OCI-LY3 (cell line): ENCODE data around the gene PGRMC1.
"Not testable (repeated sequence)": the region's sequence is repeated elsewhere in the genome, so short reads cannot be mapped to it uniquely, and the experiment has no call there.

ENCODE experiments used
- H2AFZ ChIP-seq: fragments of 200-600, 300-600 bp; shearing (Covaris generic); 2 replicates; pipeline ENCODE4 v1.6.0; 2014; ENCODE audit warnings: antibody characterized with exemption, low read depth, low read length
- H3K27ac ChIP-seq: fragments of 200-600, 300-600 bp; sonication (generic); 2 replicates; pipeline ENCODE4 v1.5.1; 2014; ENCODE audit warnings: mild to moderate bottlenecking, low read length, moderate library complexity, mixed read lengths
- H3K27me3 ChIP-seq: fragments of 200-600, 300-600 bp; sonication (generic); 2 replicates; pipeline ENCODE4 v1.6.1; 2014; ENCODE audit warnings: low read depth, low read length, mixed read lengths
- H3K36me3 ChIP-seq: fragments of 200-600, 300-600 bp; sonication (generic); replicated peaks from 2 replicates; pipeline ENCODE3; 2014; ENCODE audit warnings: low read depth, low read length, mixed read lengths
- H3K4me1 ChIP-seq: fragments of 300-600, 200-600 bp; sonication (generic); 2 replicates; pipeline ENCODE4 v1.6.1; 2014; ENCODE audit warnings: low read length, mixed read lengths
- H3K4me2 ChIP-seq: fragments of 200-600, 300-600 bp; sonication (generic); 2 replicates; pipeline ENCODE4 v1.6.1; 2014; ENCODE audit warnings: low read length, mixed read lengths
- H3K4me3 ChIP-seq: fragments of 300-600, 200-600 bp; sonication (generic); 2 replicates; pipeline ENCODE4 v1.5.1; 2014; ENCODE audit warnings: antibody characterized with exemption, mild to moderate bottlenecking, low read length, moderate library complexity
- H3K79me2 ChIP-seq: fragments of 300-600, 200-600 bp; shearing (Covaris generic); 2 replicates; pipeline ENCODE4 v1.6.1; 2014; ENCODE audit warnings: mild to moderate bottlenecking, low read length, mixed read lengths
- H3K9ac ChIP-seq: fragments of 300-600, 200-600 bp; shearing (Covaris generic); 2 replicates; pipeline ENCODE4 v1.6.0; 2014; ENCODE audit warnings: mild to moderate bottlenecking, low read length, moderate library complexity
- H3K9me3 ChIP-seq: fragments of 200-600, 300-600 bp; shearing (Covaris generic); 2 replicates; pipeline ENCODE4 v1.6.1; 2014; ENCODE audit warnings: low read length, mixed read lengths; ENCODE audit not compliant: insufficient read depth
- H4K20me1 ChIP-seq: fragments of 200-600, 300-600 bp; sonication (generic); 2 replicates; pipeline ENCODE4 v1.6.1; 2016; ENCODE audit warnings: low read length, mixed read lengths; ENCODE audit not compliant: insufficient read depth
- EZH2phosphoT487 ChIP-seq: fragments of 200-600 bp; shearing (Covaris generic); IDR thresholded peaks from 2 replicates; pipeline ENCODE4 v1.6.1; 2018; ENCODE audit warnings: antibody characterized with exemption, mixed run types, low read depth
- TF ChIP-seq, protein P1 (sequence below): fragments of 200-600, 300-600 bp; sonication (generic); IDR thresholded peaks from 2 replicates; pipeline ENCODE4 v1.5.1; 2014; ENCODE audit warnings: antibody characterized with exemption, low read length, low read depth

The PGRMC1 gene

GRCh38 chrX:119201570-119201969 is 34.5 kb upstream of the PGRMC1 start:
- Histone ChIP-seq H3K4me1 (no peaks in the 10 kb centered on the region), H2AFZ (no peak overlapping the region), H3K9me3 (no peaks in the 10 kb centered on the region), H3K27me3 (no peaks in the 10 kb centered on the region), H3K79me2 (no peaks in the 10 kb centered on the region), H3K4me3 (no peak overlapping the region), H4K20me1 (no peaks in the 10 kb centered on the region), H3K9ac (no peak overlapping the region), H3K36me3 (no peaks in the 10 kb centered on the region), H3K27ac (no peak overlapping the region), H3K4me2 (no peak overlapping the region)
- no peak for TF ChIP-seq EZH2phosphoT487

DNA sequence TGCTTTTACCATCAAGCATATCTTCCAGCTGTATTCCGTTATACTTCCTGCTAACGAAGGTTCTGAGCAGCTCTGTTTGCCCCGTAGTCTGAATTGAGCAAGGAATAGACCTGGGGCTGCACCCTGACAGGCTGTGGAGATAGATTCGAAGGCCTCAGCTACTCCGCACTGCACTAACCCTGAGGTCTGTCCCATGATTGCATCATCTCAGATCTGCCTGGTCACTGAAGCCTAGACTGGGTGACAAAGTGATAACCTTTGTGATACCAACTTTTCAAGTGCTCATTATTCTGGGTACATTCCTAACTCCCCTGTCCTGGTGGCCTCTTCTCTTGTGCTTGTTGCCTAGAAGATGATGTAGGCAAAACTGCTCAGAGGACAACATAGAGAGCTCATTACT is 29.9 kb upstream of the PGRMC1 start:
- H3K36me3 ChIP-seq, result no peaks in the 10 kb centered on the region

DNA sequence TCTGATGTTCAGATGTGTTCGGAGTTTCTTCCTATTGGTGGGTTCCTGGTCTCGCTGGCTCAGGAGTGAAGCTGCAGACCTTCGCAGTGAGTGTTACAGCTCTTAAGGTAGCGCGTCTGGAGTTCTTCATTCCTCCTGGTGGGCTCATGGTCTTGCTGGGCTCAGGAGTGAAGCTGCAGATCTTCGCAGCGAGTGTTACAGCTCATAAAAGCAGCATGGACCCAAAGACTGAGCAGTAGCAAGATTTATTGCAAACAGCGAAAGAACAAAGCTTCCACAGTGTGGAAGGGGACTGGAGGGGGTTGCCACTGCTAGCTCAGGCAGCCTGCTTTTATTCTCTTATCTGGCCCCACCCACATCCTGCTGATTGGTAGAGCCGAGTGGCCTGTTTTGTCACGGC is 28.6 kb upstream of the PGRMC1 start:
- not testable (repeated sequence) for H3K27ac ChIP-seq, H2AFZ ChIP-seq, H3K9ac ChIP-seq, H3K36me3 ChIP-seq, H3K4me2 ChIP-seq, H3K79me2 ChIP-seq, H4K20me1 ChIP-seq, H3K27me3 ChIP-seq, H3K4me1 ChIP-seq, H3K4me3 ChIP-seq, H3K9me3 ChIP-seq

More for the DNA sequence above, 29.9 kb upstream of the PGRMC1 start:
- no peak overlapping the region for H3K4me2 ChIP-seq
- H3K79me2 ChIP-seq, result no peaks in the 10 kb centered on the region
- no peaks in the 10 kb centered on the region for H3K9me3 ChIP-seq
- H3K27me3 ChIP-seq, result no peaks in the 10 kb centered on the region
- no peaks in the 10 kb centered on the region for H3K4me1 ChIP-seq
- H2AFZ ChIP-seq, result no peak overlapping the region
- no peaks in the 10 kb centered on the region for H4K20me1 ChIP-seq
- TF ChIP-seq, protein P1, sequence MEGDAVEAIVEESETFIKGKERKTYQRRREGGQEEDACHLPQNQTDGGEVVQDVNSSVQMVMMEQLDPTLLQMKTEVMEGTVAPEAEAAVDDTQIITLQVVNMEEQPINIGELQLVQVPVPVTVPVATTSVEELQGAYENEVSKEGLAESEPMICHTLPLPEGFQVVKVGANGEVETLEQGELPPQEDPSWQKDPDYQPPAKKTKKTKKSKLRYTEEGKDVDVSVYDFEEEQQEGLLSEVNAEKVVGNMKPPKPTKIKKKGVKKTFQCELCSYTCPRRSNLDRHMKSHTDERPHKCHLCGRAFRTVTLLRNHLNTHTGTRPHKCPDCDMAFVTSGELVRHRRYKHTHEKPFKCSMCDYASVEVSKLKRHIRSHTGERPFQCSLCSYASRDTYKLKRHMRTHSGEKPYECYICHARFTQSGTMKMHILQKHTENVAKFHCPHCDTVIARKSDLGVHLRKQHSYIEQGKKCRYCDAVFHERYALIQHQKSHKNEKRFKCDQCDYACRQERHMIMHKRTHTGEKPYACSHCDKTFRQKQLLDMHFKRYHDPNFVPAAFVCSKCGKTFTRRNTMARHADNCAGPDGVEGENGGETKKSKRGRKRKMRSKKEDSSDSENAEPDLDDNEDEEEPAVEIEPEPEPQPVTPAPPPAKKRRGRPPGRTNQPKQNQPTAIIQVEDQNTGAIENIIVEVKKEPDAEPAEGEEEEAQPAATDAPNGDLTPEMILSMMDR, result no peak
- no peak for TF ChIP-seq EZH2phosphoT487
- no peak overlapping the region for H3K27ac ChIP-seq
- H3K4me3 ChIP-seq, result no peak overlapping the region
- H3K9ac ChIP-seq, result no peak overlapping the region

DNA sequence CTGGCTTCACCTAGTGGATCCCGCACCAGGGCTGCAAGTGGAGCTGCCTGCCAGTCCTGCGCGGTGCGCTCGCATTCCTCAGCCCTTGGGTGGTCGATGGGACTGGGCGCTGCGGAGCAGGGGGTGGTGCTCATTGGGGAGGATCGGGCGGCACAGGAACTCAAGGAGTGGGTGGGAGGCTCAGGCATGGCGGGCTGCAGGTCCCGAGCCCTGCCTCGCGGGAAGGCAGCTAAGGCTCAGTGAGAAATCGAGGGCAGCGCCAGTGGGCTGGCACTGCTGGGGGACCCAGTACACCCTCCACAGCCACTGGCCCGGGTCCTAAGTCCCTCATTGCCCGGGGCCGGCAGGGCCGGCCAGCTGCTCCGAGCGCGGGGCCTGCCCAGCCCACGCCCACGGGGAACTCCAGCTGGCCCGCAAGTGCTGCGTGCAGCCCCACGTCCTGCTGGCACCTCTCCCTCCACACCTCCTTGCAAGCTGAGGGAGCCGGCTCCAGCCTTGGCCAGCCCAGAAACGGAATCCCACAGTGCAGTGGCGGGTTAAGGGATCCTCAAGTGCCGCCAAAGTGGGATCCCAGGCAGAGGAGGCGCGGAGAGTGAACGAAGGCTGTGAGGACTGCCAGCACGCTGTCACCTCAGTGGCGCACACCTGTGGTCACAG is 27.6 kb upstream of the PGRMC1 start:
- no peak overlapping the region for H3K4me2 ChIP-seq
- H2AFZ ChIP-seq, result no peak overlapping the region
- H3K27me3 ChIP-seq, result peaks cover 2% of the 10 kb centered on the region; the same call in 1 of the 2 replicates
- H3K4me3 ChIP-seq, result no peak overlapping the region
- H4K20me1 ChIP-seq, result no peaks in the 10 kb centered on the region
- H3K27ac ChIP-seq, result no peak overlapping the region
- TF ChIP-seq EZH2phosphoT487, result no peak
- TF ChIP-seq, protein P1, result no peak
- no peaks in the 10 kb centered on the region for H3K79me2 ChIP-seq
- H3K9me3 ChIP-seq, result no peaks in the 10 kb centered on the region
- no peak overlapping the region for H3K9ac ChIP-seq
- H3K4me1 ChIP-seq, result no peaks in the 10 kb centered on the region
- no peaks in the 10 kb centered on the region for H3K36me3 ChIP-seq

GRCh38 chrX:119210931-119211648 is 25.0 kb upstream of the PGRMC1 start:
- H3K4me3 ChIP-seq, H3K9ac ChIP-seq, H3K36me3 ChIP-seq, H3K27ac ChIP-seq, H4K20me1 ChIP-seq, H3K79me2 ChIP-seq, H3K4me2 ChIP-seq, H3K4me1 ChIP-seq, H3K9me3 ChIP-seq, H2AFZ ChIP-seq: not testable (repeated sequence)
- H3K27me3 ChIP-seq, result peaks cover 15% of the 10 kb centered on the region
